PC-3 (cell line): ENCODE measurements around the gene AK8. TPM values are rescaled to one million over a fixed set of nuclear protein-coding genes. Genes with fewer than 3 reads are reported as not detected.

Experiments
- ATAC-seq: fragments of 200-7000 bp; cut with Tn5 transposase; 2 replicates; pipeline ENCODE4 v1.9.1; 2020; ENCODE audit warnings: mild to moderate bottlenecking, moderate library complexity
- Bru-seq: library from RNA; stranded (reverse); fragments of 400-500 nt; gene quantifications from one replicate; lab custom pipeline; 2021; lab: Mats Ljungman, UMichigan
- BruChase-seq, 2 experiments: library from RNA; stranded (reverse); fragments of 400-500 nt; gene quantifications; one replicate each; lab custom pipeline; 2021; lab: Mats Ljungman, UMichigan
- BruUV-seq: library from RNA; stranded (reverse); fragments of 400-500 nt; replicated peaks from 2 replicates; lab custom pipeline; 2021; lab: Mats Ljungman, UMichigan
- CTCF ChIA-PET: fragments of 300-600 bp; sonication (Branson Sonifier 250); formaldehyde crosslinking; loops from one replicate; lab custom pipeline; 2022; ENCODE audit warnings: antibody characterized with exemption; lab: Charles Lee
- POLR2A ChIA-PET: fragments of 300-600 bp; sonication (Branson Sonifier 250); formaldehyde crosslinking; loops from one replicate; lab custom pipeline; 2022; ENCODE audit warnings: antibody characterized with exemption; ENCODE audit not compliant: unreplicated experiment; lab: Charles Lee
- DNase-seq: peaks from one replicate; pipeline ENCODE4 v3.0.0-alpha.2; 2015
- H2AFZ ChIP-seq: fragments of 300-600 bp; sonication (generic); 2 replicates; pipeline ENCODE4 v1.6.0; 2016; ENCODE audit warnings: antibody characterized with exemption, low read length
- H3F3A ChIP-seq: fragments of 300-600 bp; sonication (generic); one replicate; pipeline ENCODE4 v1.6.0; 2017; ENCODE audit warnings: antibody characterized with exemption, low read length, control low read depth, mild to moderate bottlenecking; ENCODE audit not compliant: unreplicated experiment
- H3K27ac ChIP-seq: fragments of 300-600 bp; sonication (generic); 2 replicates; pipeline ENCODE4 v1.5.1; 2016; ENCODE audit warnings: mild to moderate bottlenecking, low read length
- H3K27me3 ChIP-seq: fragments of 300-600 bp; sonication (generic); 2 replicates; pipeline ENCODE4 v1.6.1; 2016; ENCODE audit warnings: low read length, mixed read lengths
- H3K36me3 ChIP-seq: fragments of 300-600 bp; sonication (generic); 2 replicates; pipeline ENCODE4 v1.6.1; 2016; ENCODE audit warnings: low read depth, mixed run types, low read length, mixed read lengths
- H3K4me1 ChIP-seq: fragments of 300-600 bp; sonication (generic); 2 replicates; pipeline ENCODE4 v1.5.1; 2016; ENCODE audit warnings: low read length; ENCODE audit not compliant: insufficient read depth
- H3K4me2 ChIP-seq: fragments of 300-600 bp; sonication (generic); 2 replicates; pipeline ENCODE4 v1.6.0; 2016; ENCODE audit warnings: low read length
- H3K4me3 ChIP-seq: fragments of 300-600 bp; sonication (generic); 2 replicates; pipeline ENCODE4 v1.5.1; 2016; ENCODE audit warnings: mild to moderate bottlenecking, low read length, mixed read lengths
- H3K79me2 ChIP-seq: fragments of 300-600 bp; sonication (generic); 2 replicates; pipeline ENCODE4 v1.6.1; 2017; ENCODE audit warnings: low read length, mixed read lengths
- H3K9ac ChIP-seq: fragments of 300-600 bp; sonication (generic); 2 replicates; pipeline ENCODE4 v1.6.0; 2016; ENCODE audit warnings: mild to moderate bottlenecking, low read length
- H3K9me2 ChIP-seq: fragments of 300-600 bp; sonication (generic); replicated peaks from 2 replicates; pipeline ENCODE4 v1.6.1; 2016; ENCODE audit warnings: mixed run types, low read length, mixed read lengths
- H3K9me3 ChIP-seq: fragments of 300-600 bp; sonication (generic); 2 replicates; pipeline ENCODE4 v1.6.1; 2016; ENCODE audit warnings: low read length, mixed read lengths
- H4K20me1 ChIP-seq: fragments of 300-600 bp; sonication (generic); 2 replicates; pipeline ENCODE4 v1.6.1; 2016; ENCODE audit warnings: low read length, mixed read lengths
- CTCF ChIP-seq: fragments of 300-600 bp; sonication (generic); conservative IDR thresholded peaks from 2 replicates; pipeline ENCODE4 v1.5.1; 2017; ENCODE audit warnings: antibody characterized with exemption, low read depth, mild to moderate bottlenecking, low read length
- EZH2 ChIP-seq: fragments of 300-600 bp; sonication (generic); IDR thresholded peaks from one replicate; pipeline ENCODE4 v1.6.1; 2017; ENCODE audit warnings: antibody characterized with exemption, mild to moderate bottlenecking, low read length; ENCODE audit not compliant: unreplicated experiment
- EZH2phosphoT487 ChIP-seq: fragments of 300-600 bp; sonication (generic); IDR thresholded peaks from 2 replicates; pipeline ENCODE4 v1.6.1; 2018; ENCODE audit warnings: mild to moderate bottlenecking, antibody characterized with exemption, low read length, borderline replicate concordance
- intact Hi-C: fragments of 100-400 bp; cut with micrococcal nuclease; formaldehyde crosslinking; loops from 2 replicates; pipeline ENCODE4 v1.9.0; 2023
- long read RNA-seq: library from polyadenylated mRNA; unstranded; transcript quantifications from one replicate; pipeline ENCODE4 v2.0.0, GENCODE V29; 2021; ENCODE audit not compliant: unreplicated experiment
- total RNA-seq: library from RNA; depleted of rRNA; stranded (reverse); fragments of >200 nt; gene quantifications from 2 replicates; pipeline ENCODE4 v1.2.3, GENCODE V29; 2014; rRNA removed

Gene AK8
- total RNA-seq (0.55 TPM in 1 of 2 replicates, not detected in the other), Bru-seq, nascent RNA (percentile 32 among the genes with signal in this experiment), BruChase-seq, experiment 1, labeled RNA remaining after a 6-hour chase (percentile 21 among the genes with signal in this experiment), BruChase-seq, experiment 2, labeled RNA remaining after a 2-hour chase (percentile 34 among the genes with signal in this experiment)
- long read RNA-seq, partial matches to known transcripts = 0 of 3 reads
- long read RNA-seq, other reads (novel, unspliced or antisense) = 3 of 3 reads

- peaks cover 4% of the 10 kb centered on the region; the same call in 1 of the 2 replicates for H3K4me1 ChIP-seq
- H3K79me2 ChIP-seq = no peaks in the 10 kb centered on the region
- TF ChIP-seq EZH2phosphoT487 (no peak), CTCF (no peak), EZH2 (no peak)
- no peaks in the 10 kb centered on the region for H3K27me3 ChIP-seq
- peak; percentile 83 for ATAC-seq
- H3K27ac ChIP-seq = peak within 1 kb of the TSS; percentile 28; the same call in 1 of the 2 replicates
- no peaks in the 10 kb centered on the region for H4K20me1 ChIP-seq
- DNase-seq = peak; percentile 72
- H3F3A ChIP-seq = no peaks in the 10 kb centered on the region
- peak within 1 kb of the TSS; percentile 96 for H3K4me3 ChIP-seq
- intact Hi-C loops = no loop called here
- ChIA-PET CTCF (no interaction called here), POLR2A (interaction anchor here (0.6 kb wide), 2 partner anchors 67 to 83 kb away, joined by 3 to 4 read pairs; no protein-coding TSS in a partner anchor)
- no peaks in the 10 kb centered on the region for H3K9me2 ChIP-seq
- BruUV-seq = no TSS peak
- H3K9me3 ChIP-seq = no peaks in the 10 kb centered on the region
- H2AFZ ChIP-seq = peak within 1 kb of the TSS; percentile 97
- H3K9ac ChIP-seq = peak within 1 kb of the TSS; percentile 95
- H3K4me2 ChIP-seq = peak within 1 kb of the TSS; percentile 98
- no peaks in the 10 kb centered on the region for H3K36me3 ChIP-seq
These were observed at the start of gene AK8 for GRCh38 chr9:132877824-132878694. TSS of gene AK8 (minus strand) at chr9:132878284. CDS start at chr9:132878255, 29 bp downstream.

GRCh38 chr9:132927704-132928103 lies 49.6 kb upstream of the AK8 start:
- intact Hi-C loops = no loop called here
- no peaks in the 10 kb centered on the region for H3K27me3 ChIP-seq
- H3K27ac ChIP-seq = no peak overlapping the region
- DNase-seq = no peak
- H3K36me3 ChIP-seq = 0 out of 2 replicates have a peak, but pooled peaks cover 4% of the 10 kb centered on the region
- no peaks in the 10 kb centered on the region for H3F3A ChIP-seq
- BruUV-seq = no TSS peak
- TF ChIP-seq EZH2phosphoT487 = no peak
- no peak for TF ChIP-seq CTCF
- TF ChIP-seq EZH2 = no peak
- H3K9me3 ChIP-seq = no peaks in the 10 kb centered on the region
- no peaks in the 10 kb centered on the region for H3K4me1 ChIP-seq
- no peak for ATAC-seq
- no peak overlapping the region for H2AFZ ChIP-seq
- CTCF ChIA-PET = no interaction called here
- POLR2A ChIA-PET = no interaction called here
- H3K79me2 ChIP-seq = no peaks in the 10 kb centered on the region
- no peaks in the 10 kb centered on the region for H3K9me2 ChIP-seq
- no peak overlapping the region for H3K4me2 ChIP-seq
- no peaks in the 10 kb centered on the region for H4K20me1 ChIP-seq
- H3K4me3 ChIP-seq = no peak overlapping the region
- H3K9ac ChIP-seq = no peak overlapping the region
